Thyroid gland (tissue), 4 donors: ENCODE results near the gene IFT27.

Experiments used
- POLR2A ChIP-seq, 2 donors: fragments of 450-650 bp; IDR thresholded peaks; one replicate each; pipeline ENCODE4 v1.6.1; 2017; ENCODE audit warnings: antibody characterized with exemption in 2 of 2, mild to moderate bottlenecking in 2 of 2, moderate library complexity in 1 of 2
- TF ChIP-seq, protein P1 (sequence below), 6 experiments: fragments of 200-600 bp in 3 of 6; fragments of 450-650 bp in 3 of 6; sonication (generic) in 3 of 6; IDR thresholded peaks; one replicate each; pipeline ENCODE4 v1.5.1; 2016 to 2019; ENCODE audit warnings: antibody characterized with exemption in 6 of 6, mild to moderate bottlenecking in 2 of 6, inconsistent platforms in 1 of 6, moderate library complexity in 1 of 6

DNA sequence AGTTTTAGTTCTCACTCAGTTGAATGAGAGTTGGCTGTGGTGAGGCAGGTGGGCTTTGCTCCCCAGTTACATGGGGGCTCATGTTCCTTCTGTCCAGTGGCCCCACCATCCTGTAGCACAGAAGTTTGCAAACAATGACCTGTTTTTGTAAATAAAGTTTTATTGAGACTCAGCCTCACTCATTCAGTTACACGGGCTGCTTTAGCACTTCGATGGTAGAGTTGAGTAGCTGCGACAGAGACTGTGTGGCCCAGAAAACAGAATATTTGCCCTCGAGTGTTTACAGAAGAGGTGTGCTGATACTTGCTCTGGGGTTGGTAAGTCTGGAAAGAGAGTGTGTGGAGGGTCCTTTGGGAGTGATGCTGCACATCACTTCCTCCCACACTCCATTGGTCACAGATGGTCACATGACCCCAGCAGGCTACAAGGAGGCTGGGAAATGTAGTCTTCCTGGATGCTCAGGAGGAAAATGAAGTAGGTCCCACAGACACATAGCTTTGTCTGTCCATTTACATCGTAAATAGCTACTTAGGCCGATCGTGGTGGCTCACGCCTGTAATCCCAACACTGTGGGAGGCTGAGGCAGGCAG, 34.6 kb downstream of the IFT27 start:
- TF ChIP-seq, protein P1, sequence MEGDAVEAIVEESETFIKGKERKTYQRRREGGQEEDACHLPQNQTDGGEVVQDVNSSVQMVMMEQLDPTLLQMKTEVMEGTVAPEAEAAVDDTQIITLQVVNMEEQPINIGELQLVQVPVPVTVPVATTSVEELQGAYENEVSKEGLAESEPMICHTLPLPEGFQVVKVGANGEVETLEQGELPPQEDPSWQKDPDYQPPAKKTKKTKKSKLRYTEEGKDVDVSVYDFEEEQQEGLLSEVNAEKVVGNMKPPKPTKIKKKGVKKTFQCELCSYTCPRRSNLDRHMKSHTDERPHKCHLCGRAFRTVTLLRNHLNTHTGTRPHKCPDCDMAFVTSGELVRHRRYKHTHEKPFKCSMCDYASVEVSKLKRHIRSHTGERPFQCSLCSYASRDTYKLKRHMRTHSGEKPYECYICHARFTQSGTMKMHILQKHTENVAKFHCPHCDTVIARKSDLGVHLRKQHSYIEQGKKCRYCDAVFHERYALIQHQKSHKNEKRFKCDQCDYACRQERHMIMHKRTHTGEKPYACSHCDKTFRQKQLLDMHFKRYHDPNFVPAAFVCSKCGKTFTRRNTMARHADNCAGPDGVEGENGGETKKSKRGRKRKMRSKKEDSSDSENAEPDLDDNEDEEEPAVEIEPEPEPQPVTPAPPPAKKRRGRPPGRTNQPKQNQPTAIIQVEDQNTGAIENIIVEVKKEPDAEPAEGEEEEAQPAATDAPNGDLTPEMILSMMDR (IDR thresholded peaks at IDR 0.05): no peak
- no peak for TF ChIP-seq POLR2A (IDR thresholded peaks at IDR 0.05)
